T-helper 9 cell (primary cell): ENCODE measurements around the gene INSYN1.
"Not testable (repeated sequence)": the region's sequence is repeated elsewhere in the genome, so short reads cannot be mapped to it uniquely, and the experiment has no call there.

ENCODE experiments used
- DNase-seq: peaks from one replicate; pipeline ENCODE4 v3.0.0-alpha.2; 2020

INSYN1 gene

DNA sequence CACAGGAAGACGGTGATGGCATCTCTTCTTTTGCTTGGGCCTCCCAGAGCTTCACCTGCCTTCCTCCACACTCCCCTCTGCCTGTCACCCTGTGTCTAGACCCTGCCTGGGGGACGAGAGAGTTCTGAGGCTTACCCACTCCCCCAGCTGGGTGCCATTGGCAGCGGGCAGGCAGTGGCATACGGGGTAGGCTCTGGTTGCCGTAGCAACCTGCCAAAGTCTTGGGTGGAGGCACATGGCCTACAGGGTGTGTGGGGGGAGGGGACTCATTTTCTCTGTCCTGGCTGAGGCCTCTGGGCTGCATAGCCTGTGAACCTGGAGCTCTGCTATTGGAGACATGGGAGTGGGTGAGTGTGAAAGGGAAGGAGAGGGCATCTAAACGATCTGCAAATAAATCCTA lies 4.4 kb downstream of the INSYN1 start:
- no peak for DNase-seq

DNA sequence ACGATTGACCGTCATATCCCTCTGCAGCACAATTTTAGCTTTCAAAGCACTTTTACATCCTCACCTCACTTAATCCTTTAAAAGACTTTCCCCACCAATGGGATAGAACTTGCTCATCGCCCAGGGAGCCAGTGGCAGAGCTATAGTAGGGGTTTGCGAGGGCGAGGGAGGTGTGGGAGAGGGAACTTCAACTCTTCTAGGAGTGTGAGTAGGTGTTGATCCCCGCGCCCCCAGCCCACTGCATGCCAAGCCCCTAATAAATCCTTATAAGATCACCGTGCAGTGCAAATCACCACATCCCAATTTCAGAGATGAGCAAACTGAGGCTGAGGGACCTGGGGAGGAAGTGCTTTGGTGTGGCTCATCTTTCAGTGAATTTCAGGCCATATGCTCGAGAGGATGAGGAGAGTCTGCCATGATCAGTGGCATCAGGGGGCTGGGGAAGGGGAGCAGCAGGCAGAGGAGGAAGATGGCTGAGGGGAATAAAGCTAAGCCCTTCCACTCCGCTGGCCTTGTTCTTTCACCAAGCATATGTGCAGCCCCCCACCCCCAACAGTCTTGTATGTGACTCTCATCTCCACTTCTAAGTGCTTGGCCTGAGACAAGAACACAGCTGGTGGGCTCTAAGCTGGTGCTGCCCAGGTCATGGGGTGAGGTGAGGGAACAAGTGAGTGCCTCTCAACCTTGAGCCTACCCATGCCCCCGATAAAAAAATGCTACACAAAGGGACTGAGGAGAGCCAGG lies 5.1 kb downstream of the INSYN1 start:
- no peak for DNase-seq

DNA sequence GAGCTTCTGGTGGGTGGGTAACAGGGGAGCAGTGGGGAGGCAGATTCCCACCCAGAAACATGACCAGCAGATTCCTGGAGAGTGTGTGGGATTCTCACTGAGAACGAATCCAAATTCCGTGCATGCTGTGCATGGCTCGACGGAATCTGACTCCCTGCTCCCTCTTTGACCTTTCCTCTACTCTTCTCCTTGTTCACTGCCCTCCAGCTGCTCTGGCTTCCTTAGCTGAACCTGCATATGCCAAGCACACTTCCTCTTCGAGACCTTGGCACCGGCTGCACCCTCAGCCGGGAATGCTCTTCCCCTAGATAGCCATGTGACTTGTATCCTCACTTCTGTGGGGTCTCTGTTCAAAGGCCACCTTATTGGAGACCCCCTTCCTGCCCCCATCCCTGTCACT lies 6.3 kb downstream of the INSYN1 start:
- DNase-seq, result no peak

DNA sequence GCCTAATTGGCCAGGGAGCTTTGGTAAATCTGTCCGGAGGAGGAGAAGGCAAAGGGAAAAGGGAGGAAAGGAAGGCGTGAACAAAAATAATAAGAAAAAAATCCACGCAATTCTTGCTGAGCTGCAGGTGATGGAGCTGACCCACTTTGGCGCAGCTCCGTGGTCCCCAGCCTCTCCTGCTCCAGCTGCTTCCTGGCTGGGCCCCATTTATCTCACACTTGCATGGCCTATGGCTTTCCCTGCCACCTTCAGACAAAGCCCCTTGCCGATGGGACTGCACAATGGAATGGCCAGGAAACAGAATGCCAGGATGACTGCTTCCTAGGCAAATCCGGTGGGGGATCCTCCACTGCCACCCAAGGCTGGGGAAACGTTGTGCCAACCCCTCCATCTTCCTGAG lies 6.9 kb downstream of the INSYN1 start:
- DNase-seq, result no peak

DNA sequence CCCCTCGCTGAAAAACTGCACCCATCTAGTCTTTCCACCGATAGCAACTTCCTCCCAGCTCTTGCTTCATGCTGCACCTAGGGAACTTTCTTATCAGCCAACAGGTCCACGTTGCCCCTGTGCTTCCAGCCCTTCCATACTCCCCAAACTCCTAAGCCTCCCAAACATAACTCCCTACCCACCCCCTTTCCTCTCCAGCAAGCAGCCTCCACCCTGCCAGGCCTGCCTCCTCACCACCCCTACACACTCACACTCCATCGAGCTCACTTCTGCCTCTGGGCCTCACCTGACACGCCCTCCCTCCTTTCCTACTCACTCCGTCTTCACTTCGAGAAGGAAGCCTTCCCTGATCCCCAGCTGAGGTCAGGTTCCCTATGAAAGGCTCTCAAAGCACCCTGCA lies 8.1 kb downstream of the INSYN1 start:
- DNase-seq, result no peak

DNA sequence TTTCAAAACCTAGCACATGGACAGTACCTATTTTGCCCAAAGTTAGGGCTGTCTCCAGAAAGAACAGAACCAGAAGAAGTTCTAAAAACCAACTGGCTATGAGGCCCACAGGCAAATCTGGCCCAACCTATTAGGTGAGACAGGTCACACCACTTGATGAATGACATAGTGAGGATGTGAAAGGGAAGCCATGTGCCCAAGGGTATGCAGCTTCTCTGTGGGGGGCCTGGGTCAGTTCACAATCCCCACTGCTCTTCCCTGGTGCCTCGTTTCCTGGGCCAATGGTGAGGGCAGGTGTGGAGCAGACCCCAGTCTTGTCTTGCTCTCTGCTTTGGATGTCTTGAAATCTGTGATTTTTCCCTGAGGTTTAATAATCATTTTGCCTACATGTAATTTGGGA lies 8.9 kb downstream of the INSYN1 start:
- no peak for DNase-seq

DNA sequence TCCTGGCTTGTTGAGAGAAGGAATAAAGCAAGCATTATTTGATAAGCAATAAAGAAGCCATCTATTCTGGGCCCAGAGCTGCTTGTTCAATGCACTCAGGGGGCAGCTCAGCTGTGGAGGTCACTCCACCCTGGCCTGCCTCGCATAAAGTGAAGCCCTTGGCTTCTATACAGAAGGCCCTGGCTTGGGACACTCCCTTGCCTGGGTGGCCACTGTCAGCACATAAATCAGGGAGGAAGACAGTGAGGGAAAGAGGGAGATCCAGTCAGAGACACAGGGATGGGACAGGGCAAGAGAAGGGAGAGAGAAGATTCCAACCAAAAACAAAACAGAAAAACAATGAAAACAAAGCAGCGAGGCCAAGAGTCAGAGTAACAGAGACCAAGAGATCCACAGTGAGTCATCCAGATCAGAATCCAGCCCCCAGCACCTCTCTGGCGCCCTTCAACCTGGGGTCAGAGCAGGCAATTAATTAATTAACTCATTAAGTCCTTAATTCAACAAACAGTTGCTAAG lies 11.8 kb downstream of the INSYN1 start:
- DNase-seq, result no peak

DNA sequence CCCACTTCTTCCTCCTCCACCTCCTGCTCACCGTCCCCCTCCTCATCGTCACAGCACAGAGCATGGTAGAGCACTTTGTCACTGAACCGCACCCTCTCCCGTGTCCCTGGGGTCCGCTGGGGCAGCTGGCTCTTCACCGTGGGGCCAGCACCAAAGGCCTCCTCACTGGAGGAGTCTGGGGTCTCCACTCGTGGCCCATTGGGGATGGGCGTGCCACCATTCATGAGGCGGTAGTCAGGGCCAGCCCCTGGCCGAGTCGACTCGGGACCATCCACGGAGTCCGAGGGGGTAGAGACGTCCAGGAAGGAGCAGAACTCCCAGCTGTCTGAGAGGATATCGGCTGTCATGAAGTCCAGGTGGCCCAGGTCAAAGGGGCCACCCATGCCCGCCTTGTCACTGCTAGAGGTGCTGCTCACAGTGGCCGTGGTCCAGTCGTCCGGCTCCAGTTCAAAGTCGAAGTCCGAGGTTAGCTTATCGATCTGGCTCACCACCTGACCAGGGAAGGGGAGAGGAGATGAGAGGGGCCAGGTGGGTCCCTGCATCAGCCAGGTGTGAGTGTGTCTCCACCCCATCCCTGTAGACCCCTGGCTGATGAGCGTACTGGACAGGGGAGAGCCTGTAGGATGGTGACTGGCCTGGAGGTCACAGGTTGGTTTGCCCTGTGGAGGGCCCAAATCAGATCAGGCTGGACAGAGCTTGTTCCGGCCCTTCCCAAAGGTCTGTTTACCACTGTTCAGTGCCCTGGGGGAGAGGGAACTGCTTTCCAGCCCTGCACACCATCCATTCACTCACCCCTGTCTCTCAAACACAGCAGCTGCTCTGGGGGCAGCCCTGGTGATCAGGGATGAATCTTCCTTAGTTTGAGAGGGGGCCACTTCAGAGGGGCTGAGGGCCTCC lies 12.8 kb downstream of the INSYN1 start:
- no peak for DNase-seq

DNA sequence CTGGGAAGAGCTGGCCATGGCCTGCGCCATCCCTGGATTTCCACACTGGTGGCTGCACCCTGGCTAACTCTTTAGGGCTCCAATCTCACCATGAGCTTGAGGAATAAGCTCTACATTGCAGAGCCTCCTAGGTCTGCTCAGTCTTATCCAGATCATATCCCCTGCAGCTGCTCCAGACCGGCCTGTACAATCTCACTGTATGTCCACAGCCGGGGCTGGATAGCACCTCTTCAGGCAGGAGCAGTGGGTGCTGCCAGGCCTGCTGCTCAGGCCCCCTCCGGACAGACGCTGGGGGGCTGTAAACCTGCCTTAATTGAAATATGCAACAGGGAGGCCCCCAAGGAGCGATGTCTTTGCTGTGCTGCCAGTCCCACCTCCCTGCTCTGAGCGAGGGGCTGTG lies 15.6 kb downstream of the INSYN1 start:
- DNase-seq, result no peak

DNA sequence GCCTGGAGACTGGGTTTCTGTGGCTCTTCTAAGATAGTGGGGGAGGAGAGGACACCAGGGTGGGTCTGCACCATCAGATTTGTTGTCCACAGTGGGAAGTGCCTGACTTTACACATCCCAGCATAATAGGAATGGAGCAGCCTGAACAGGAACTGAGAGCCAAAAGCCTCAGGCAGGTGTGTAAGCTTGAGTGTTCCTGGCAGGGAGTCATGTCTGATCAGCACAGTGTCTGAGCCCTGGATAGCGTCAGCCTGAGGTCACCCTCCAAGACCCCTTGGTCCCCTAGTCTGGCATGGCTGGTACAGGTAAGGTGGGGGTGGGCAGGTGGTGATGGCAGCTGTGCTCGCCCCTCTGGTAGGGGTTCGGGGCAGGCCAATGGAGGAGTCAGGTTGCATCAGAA lies 20.2 kb downstream of the INSYN1 start:
- no peak for DNase-seq

DNA sequence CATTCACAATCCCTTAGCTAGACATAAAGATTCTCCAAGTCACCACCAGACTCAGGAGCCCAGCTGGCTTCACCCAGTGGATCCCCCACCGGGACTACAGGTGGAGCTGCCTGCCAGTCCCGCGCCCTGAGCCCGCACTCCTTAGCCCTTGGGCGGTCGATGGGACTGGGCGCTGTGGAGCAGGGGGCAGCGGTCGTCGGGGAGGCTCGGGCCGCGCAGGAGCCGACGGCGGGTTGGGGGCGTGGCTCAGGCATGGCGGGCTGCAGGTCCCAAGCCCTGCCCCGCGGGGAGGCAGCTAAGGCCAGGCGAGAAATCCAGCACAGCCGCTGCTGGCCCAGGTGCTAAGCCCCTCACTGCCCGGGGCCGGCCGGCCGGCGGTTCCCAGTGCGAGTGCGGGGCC lies 21.1 kb downstream of the INSYN1 start:
- not testable (repeated sequence) for DNase-seq

DNA sequence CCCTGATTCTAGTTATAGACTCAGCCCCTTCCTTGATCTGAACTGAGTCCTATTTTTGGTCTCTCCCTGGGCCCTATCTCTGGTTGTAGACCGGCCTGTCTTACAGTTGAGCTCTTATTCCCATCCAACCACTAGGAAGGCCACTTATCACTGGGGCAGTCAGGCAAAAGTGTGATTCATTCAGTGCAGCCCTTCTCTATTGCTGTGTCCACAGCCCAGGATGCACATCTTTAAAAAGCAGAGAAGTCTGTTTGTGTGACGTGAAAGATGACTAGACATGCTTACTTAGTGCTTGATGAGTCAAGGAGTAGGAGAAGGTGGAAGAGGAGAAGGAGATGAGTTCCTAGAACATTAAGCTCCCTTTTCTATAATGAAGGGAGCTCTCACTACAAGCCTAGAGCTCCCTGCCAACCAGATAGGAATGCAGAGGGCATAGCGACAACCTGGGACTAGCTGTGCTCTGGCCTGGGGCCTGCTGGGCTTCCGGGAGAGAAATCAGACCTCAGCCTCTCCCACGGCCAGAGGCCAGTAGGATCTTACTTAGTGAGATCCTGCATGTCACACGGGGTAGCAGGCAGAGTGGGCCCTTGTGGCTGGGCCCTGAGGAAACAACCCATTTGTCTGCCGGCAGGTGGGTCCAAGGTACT lies 25.7 kb downstream of the INSYN1 start:
- DNase-seq, result no peak

DNA sequence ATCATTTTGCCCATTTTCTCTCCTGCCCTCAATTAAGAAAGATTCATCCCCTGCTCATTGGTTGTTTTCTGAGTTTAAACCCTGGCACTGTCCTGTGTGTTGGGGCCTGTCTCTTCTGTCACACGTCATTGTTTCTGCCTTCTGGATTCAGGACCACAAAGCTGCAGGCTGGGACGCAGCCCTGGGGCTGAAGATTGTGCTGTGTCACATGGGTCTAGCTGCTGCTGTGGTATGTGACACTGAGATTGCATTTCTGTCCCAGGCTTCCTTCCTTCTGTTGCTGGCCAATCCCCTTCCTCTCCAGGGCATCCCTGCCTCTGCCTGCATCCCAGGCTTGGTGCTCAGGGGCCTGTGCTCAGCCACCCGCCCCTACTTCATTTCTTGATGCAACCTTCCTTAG lies 28.9 kb downstream of the INSYN1 start:
- no peak for DNase-seq

DNA sequence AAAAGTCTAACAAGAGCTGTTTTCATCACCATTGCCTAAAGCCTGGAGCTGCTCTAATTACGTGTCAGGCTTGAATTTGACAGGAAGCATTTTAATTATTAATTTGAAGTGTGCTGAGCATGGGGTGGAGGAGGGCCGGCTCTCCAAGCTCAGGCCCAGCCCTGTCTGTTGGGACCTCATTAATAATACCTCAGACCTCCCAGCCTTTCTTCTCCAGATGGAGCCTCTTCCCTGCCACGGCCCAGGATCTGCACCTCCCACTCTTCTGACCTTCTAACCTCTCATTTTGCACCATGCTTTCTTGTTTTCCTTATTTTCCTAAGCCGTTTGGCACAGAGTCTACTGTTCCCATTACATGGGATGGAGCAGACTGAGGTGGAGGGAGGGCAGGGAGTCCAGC lies 30.0 kb downstream of the INSYN1 start:
- DNase-seq, result no peak

DNA sequence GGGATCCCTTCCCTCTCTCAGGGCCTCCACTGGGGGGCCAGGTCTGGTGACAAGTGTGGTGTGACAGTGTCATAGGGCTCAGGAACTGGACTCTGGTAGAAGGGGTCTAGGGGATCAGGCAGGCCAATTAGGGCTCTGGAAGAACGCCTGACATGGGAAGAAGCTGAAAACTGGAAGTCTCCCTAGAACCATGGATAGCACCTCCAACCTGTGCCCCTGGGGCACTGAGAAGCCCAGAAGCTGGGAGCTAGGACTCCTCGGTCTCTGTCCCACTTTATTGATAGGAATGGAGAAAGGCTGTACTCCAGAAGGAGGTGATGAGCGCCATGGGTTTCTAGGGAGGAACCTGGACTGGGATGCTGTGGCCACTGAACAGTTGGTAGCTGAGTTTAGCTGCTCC lies 30.7 kb downstream of the INSYN1 start:
- no peak for DNase-seq

DNA sequence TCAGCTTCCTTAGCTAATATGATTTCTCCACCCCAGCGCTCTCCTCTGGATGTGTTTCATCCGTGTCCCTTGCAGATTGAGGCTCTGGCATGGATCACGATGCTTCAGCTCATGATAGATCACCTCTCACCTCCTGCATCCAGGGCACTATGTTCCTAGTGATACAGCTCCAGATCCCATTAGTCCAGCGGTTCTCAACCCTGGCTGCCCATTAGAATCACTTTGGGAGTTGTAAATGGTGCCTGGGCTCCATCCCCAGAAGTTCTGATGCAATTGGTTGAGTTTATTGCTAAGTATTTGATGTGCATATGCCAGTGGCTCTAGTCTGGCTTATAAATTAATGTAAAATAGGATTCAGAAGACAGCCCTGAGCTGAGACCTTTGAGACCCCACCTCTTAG lies 34.5 kb downstream of the INSYN1 start:
- no peak for DNase-seq

DNA sequence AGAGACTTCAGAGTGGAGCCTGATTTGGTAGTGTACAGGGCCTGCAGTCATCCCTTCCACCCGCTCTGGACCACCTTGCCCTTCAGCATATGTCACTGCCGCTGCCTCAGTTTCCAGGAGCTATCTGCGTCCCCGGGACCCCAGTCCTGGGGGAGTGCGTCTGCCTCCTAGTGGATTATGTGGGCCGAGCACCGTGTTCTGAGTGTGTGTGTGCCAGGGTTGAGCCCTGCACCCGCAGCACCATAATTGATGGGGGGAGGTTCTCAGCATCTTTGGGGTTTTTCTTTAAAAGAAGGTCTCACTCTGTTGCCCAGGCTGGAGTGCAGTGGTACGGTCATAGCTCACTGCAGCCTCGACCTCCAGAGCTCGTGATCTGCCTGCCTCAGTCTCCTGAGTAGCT lies 35.3 kb downstream of the INSYN1 start:
- no peak for DNase-seq

DNA sequence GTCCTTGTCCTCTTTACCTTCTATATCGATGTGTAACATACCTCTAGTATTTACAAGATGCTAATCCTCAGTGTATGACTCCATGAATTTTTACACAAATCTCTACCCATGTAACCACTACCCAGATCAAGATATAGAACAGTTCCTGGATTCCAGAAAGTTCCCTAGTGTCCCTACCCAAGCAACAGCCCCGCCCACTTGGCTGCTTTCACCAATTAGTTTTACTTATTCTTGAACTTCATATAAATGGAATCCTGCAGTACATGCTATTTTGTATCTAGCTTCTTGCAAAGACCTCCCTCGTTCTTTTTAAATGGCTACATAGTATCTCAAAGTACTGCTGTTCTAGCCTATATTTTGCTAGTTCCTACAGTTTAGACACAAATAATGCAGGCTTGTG lies 35.9 kb downstream of the INSYN1 start:
- DNase-seq, result no peak

DNA sequence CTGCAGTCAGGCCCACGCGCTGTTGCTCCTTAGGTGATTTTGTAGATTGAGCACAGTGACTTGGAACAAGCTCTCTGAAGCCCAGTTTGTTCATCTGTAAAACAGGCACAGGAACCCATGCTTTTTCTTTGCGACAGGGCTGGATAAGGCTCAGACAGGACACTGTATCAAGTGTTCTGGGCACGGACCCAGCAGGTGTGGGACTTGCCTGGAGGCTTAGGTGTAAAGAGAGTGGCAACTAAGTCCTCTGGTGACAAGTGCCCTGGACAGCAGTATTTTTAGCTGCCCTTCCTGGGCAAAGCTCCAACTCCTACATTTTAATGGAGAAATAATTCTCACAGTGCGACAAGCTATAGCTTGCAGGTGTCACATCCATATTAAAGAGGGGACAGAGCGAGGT lies 36.7 kb downstream of the INSYN1 start:
- DNase-seq, result no peak

DNA sequence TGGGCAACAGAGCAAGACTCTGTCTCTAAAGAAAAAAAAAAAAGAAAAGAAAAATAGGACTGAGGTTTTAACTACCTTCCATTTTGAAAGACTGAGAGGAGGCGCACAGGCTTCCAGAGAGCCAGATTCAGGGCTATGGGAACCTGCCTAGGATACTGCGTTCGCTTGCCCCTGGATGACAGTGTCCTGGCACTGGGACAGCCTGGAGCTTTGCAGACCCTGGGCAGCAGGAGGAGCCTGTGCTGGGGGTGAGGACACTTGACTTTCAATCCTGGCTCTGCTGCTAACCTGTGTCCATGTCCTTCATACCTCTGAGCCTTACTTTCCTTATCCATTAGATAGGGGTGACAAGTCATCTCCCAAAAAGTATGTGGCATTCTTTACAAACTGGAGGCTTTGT lies 37.7 kb downstream of the INSYN1 start:
- no peak for DNase-seq

DNA sequence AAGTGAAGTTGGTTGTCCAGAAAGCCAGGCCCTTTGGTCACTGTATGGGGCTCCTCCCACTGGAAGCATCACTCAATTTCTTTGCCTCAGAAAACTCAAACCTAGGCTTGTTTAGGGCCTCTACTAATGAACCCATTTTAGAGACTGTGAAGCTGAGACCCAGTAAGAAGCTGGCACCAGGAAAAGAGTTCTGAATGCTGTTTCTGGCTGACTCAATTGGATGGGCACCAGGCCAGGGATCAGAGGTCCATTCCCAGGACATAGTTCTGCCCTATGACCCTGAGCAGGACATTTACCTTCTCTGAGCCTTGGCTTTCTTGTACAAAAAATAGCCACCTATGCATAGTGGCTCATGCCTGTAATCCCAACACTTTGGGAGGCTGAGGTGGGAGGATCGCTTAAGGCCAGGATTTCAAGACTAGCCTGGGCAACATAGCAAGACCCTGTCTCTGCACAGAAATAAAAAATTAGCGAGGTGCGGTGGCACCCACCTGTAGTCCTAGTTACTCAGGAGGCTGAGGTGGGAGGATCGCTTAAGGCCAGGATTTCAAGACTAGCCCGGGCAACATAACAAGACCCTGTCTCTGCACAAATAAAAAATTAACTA lies 38.4 kb downstream of the INSYN1 start:
- DNase-seq, result no peak

DNA sequence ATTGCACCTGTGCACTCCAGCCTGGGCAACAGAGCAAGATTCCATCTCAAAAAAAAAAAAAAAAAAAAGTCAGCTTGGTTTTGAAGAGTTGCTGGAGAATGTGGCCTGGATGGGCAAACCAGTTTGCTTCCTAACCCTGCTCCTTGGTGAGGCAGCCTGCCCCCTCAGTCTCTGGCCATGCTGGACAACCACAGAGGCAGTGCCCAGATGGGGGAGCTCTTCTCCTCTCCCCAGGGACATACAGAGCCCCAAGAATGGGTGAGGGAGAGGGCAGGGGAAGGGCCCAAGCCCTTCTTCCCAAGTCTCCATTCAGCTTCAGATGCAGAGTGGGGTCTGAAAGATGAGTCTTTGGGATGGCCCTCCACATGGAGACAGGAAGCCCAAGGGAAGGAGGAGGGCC lies 41.0 kb downstream of the INSYN1 start:
- no peak for DNase-seq

DNA sequence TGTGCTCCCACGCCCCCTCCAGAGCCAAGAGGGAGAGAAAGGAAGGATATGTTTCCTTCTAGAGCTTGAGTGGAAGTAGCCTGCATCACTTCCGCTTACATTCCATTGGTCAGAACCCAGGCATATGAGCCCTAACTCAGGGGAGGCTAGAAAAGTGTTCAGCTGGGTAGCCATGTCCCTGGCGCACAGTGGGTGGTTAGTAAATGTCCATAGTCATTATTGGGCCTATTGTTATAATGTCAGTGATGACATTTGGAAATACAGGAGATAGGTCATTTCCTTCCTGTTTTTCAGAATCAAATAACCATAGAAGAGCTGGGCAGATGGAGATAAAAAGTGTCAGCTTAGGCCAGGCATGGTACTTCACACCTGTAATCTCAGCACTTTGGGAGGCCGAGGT lies 41.6 kb downstream of the INSYN1 start:
- DNase-seq, result no peak
